Measurements from ENCODE around the gene MARVELD2. TPM values are rescaled to one million over a fixed set of nuclear protein-coding genes. Genes with fewer than 3 reads are reported as not detected.
"Not testable (repeated sequence)": the region's sequence is repeated elsewhere in the genome, so short reads cannot be mapped to it uniquely, and the experiment has no call there.

Gene MARVELD2
- total RNA-seq, 1 experiment from 2014 or later, result 12.5 TPM

DNA sequence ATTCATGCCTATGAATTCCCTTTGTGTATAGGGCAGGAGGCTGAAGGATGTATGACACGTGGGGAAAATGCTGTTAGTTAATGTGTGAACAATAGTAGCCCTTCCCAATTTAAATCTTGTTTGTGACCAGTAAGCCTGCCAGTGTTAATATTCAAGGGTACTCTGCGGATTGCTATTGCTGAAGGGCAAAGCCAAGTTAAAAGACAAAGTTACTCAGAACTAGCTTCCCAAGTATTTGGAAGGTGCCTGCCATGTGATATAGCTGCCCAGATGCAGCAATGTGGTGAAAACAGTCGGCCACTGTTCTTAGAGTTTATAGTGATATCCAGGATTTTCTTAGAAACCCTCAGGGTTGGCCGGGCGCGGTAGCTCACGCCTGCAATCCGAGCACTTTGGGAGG is 34.6 kb downstream of the MARVELD2 start:
- Histone ChIP-seq H3K9me2 (replicated peaks; ENCODE audit: low read length) (no peaks in the 10 kb centered on the region), H3F3A (ENCODE audit: low read length, unreplicated experiment) (no peaks in the 10 kb centered on the region), H3K4me3 (ENCODE audit: low read length) (no peak overlapping the region), H3K27me3 (ENCODE audit: low read length) (no peaks in the 10 kb centered on the region), H3K4me1 (ENCODE audit: insufficient read depth, low read length) (peaks cover 18% of the 10 kb centered on the region), H2AFZ (ENCODE audit: low read length) (peak overlapping the region; percentile 42; the same call in 1 of the 2 replicates), H3K9ac (ENCODE audit: low read length) (no peak overlapping the region), H3K79me2 (ENCODE audit: low read length) (no peaks in the 10 kb centered on the region), H3K27ac (ENCODE audit: low read length) (peak overlapping the region; percentile 71), H3K9me3 (ENCODE audit: low read length) (no peaks in the 10 kb centered on the region), H3K4me2 (ENCODE audit: low read length) (no peak overlapping the region; the same call in 1 of the 2 replicates), H3K36me3 (ENCODE audit: low read depth, low read length) (no peaks in the 10 kb centered on the region), H4K20me1 (ENCODE audit: low read length) (no peaks in the 10 kb centered on the region)
- intact Hi-C loops (cut with micrococcal nuclease), result no loop called here
- ATAC-seq (no peak), DNase-seq (no peak)
- POLR2A ChIA-PET (ENCODE audit: unreplicated experiment), result no interaction called here
- no TSS peak for BruUV-seq (replicated peaks)
- CTCF ChIA-PET, result no interaction called here
- no peak for TF ChIP-seq EZH2phosphoT487 (IDR thresholded peaks at IDR 0.05; ENCODE audit: borderline replicate concordance, low read length)
- no peak for TF ChIP-seq EZH2 (IDR thresholded peaks at IDR 0.05; ENCODE audit: low read length, unreplicated experiment)
- TF ChIP-seq, protein P1, sequence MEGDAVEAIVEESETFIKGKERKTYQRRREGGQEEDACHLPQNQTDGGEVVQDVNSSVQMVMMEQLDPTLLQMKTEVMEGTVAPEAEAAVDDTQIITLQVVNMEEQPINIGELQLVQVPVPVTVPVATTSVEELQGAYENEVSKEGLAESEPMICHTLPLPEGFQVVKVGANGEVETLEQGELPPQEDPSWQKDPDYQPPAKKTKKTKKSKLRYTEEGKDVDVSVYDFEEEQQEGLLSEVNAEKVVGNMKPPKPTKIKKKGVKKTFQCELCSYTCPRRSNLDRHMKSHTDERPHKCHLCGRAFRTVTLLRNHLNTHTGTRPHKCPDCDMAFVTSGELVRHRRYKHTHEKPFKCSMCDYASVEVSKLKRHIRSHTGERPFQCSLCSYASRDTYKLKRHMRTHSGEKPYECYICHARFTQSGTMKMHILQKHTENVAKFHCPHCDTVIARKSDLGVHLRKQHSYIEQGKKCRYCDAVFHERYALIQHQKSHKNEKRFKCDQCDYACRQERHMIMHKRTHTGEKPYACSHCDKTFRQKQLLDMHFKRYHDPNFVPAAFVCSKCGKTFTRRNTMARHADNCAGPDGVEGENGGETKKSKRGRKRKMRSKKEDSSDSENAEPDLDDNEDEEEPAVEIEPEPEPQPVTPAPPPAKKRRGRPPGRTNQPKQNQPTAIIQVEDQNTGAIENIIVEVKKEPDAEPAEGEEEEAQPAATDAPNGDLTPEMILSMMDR (conservative IDR thresholded peaks at IDR 0.05; ENCODE audit: low read depth, low read length), result no peak

DNA sequence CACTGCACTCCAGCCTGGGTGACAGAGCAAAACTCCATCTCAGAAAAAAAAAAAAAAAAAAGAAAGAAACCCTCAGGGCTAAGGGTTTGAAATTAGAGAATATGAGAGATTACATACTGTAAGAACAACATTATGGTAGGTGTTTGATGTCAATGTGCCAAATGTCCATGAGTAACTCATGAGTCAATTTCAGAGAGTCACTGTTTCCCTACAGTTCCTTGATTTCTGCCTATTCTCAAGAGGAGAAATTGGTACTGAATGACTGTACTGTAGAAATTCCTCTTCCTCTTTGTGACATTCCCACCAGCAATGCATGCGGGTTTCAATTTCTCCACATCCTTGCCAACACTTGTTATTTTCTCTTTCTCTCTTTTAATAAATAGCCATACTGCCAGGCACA is 35.2 kb downstream of the MARVELD2 start:
- H3K4me2 ChIP-seq (ENCODE audit: low read length), result 0 out of 2 replicates have a peak overlapping the region, but pooled peaks have one; percentile 11
- peak; percentile 91 for ATAC-seq
- no peak overlapping the region for H3K4me3 ChIP-seq (ENCODE audit: low read length)

DNA sequence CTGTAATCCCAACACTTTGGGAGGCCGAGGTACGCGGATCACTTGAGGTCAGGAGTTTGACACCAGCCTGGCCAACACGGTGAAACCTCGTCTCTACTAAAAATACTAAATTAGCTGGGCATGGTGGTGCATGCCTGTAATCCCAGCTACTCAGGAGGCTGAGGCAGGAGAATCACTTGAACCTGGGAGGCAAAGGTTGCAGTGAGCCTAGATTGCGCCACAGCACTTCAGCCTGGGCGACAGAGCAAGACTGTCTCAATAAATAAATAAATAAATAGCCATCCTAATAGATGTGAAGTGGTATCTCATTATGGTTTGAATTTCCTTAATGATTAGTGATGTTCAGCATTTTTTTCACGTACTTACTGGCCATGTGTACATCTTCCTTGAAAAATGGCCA is 35.6 kb downstream of the MARVELD2 start:
- H3K36me3 ChIP-seq (ENCODE audit: low read depth, low read length); H2AFZ ChIP-seq (ENCODE audit: low read length); POLR2A ChIA-PET (ENCODE audit: unreplicated experiment); H3K9ac ChIP-seq (ENCODE audit: low read length); H4K20me1 ChIP-seq (ENCODE audit: low read length); H3K27me3 ChIP-seq (ENCODE audit: low read length); DNase-seq; BruUV-seq (replicated peaks); H3K79me2 ChIP-seq (ENCODE audit: low read length); H3K4me3 ChIP-seq (ENCODE audit: low read length); H3K9me2 ChIP-seq (replicated peaks; ENCODE audit: low read length); H3K9me3 ChIP-seq (ENCODE audit: low read length); ATAC-seq; H3F3A ChIP-seq (ENCODE audit: low read length, unreplicated experiment); CTCF ChIA-PET: not testable (repeated sequence)
- Histone ChIP-seq H3K4me1 (ENCODE audit: insufficient read depth, low read length) (peaks cover 18% of the 10 kb centered on the region), H3K4me2 (ENCODE audit: low read length) (0 out of 2 replicates have a peak overlapping the region, but pooled peaks have one; percentile 11), H3K27ac (ENCODE audit: low read length) (peak overlapping the region; percentile 91)
- intact Hi-C loops (cut with micrococcal nuclease), result loop anchor here (5.0 kb wide), 1 partner anchor 42 kb away; the partner anchor contains the start of gene OCLN

More for the DNA sequence above, 35.2 kb downstream of the MARVELD2 start:
- no peaks in the 10 kb centered on the region for H3F3A ChIP-seq (ENCODE audit: low read length, unreplicated experiment)
- BruUV-seq (replicated peaks), result no TSS peak
- H4K20me1 ChIP-seq (ENCODE audit: low read length), result no peaks in the 10 kb centered on the region
- peak; percentile 96 for DNase-seq
- no peaks in the 10 kb centered on the region for H3K79me2 ChIP-seq (ENCODE audit: low read length)
- peak overlapping the region; percentile 91 for H3K27ac ChIP-seq (ENCODE audit: low read length)
- peaks cover 18% of the 10 kb centered on the region for H3K4me1 ChIP-seq (ENCODE audit: insufficient read depth, low read length)
- no peaks in the 10 kb centered on the region for H3K9me2 ChIP-seq (replicated peaks; ENCODE audit: low read length)
- H3K9ac ChIP-seq (ENCODE audit: low read length), result no peak overlapping the region; the same call in 1 of the 2 replicates
- H3K27me3 ChIP-seq (ENCODE audit: low read length), result no peaks in the 10 kb centered on the region
- ChIA-PET CTCF (no interaction called here), POLR2A (ENCODE audit: unreplicated experiment) (no interaction called here)
- TF ChIP-seq EZH2 (IDR thresholded peaks at IDR 0.05; ENCODE audit: low read length, unreplicated experiment), result no peak
- no peak for TF ChIP-seq EZH2phosphoT487 (IDR thresholded peaks at IDR 0.05; ENCODE audit: borderline replicate concordance, low read length)
- TF ChIP-seq, protein P1 (conservative IDR thresholded peaks at IDR 0.05; ENCODE audit: low read depth, low read length), result no peak
- intact Hi-C loops (cut with micrococcal nuclease), result loop anchor here (5.0 kb wide), 1 partner anchor 42 kb away; the partner anchor contains the start of gene OCLN
- no peaks in the 10 kb centered on the region for H3K9me3 ChIP-seq (ENCODE audit: low read length)
- H3K36me3 ChIP-seq (ENCODE audit: low read depth, low read length), result no peaks in the 10 kb centered on the region
- H2AFZ ChIP-seq (ENCODE audit: low read length), result no peak overlapping the region; the same call in 1 of the 2 replicates

Data from PC-3 (cell line).